GM18505 (cell line): ENCODE measurements around the gene MAGEA9.
"Not testable (repeated sequence)": the region's sequence is repeated elsewhere in the genome, so short reads cannot be mapped to it uniquely, and the experiment has no call there.

Experiments used
- ATAC-seq: cut with Tn5 transposase; IDR thresholded peaks from one replicate; pipeline ENCODE4 v1.9.1; 2021; ENCODE audit not compliant: unreplicated experiment
- POLR2A ChIP-seq: IDR thresholded peaks from 4 replicates; pipeline ENCODE4 v1.6.1; 2011; ENCODE audit warnings: borderline replicate concordance; ENCODE audit not compliant: insufficient read depth, insufficient read length; ENCODE audit errors: extremely low read depth

Gene MAGEA9

GRCh38 chrX:149799095-149799714 is 17.5 kb downstream of the MAGEA9 start:
- TF ChIP-seq POLR2A = no peak
- ATAC-seq = no peak

- no peak for TF ChIP-seq POLR2A
- no peak for ATAC-seq
Observed at GRCh38 chrX:149799938-149800337, 18.2 kb downstream of the MAGEA9 start.

- TF ChIP-seq POLR2A = no peak
- no peak for ATAC-seq
Observed at GRCh38 chrX:149803458-149804062, 21.8 kb downstream of the MAGEA9 start.

- TF ChIP-seq POLR2A = no peak
- no peak for ATAC-seq
Observed at GRCh38 chrX:149804102-149804501, 22.4 kb downstream of the MAGEA9 start.

- ATAC-seq = no peak
- no peak for TF ChIP-seq POLR2A
Observed at GRCh38 chrX:149807747-149808458, 26.2 kb downstream of the MAGEA9 start.

GRCh38 chrX:149818652-149819051 is 36.9 kb downstream of the MAGEA9 start:
- TF ChIP-seq POLR2A = no peak

GRCh38 chrX:149819371-149819770 is 37.6 kb downstream of the MAGEA9 start:
- TF ChIP-seq POLR2A = no peak
- ATAC-seq = no peak

More at GRCh38 chrX:149818652-149819051, 36.9 kb downstream of the MAGEA9 start:
- no peak for ATAC-seq

- ATAC-seq = no peak
- TF ChIP-seq POLR2A = no peak
Observed at GRCh38 chrX:149825424-149825823, 43.7 kb downstream of the MAGEA9 start.

- ATAC-seq = no peak
- no peak for TF ChIP-seq POLR2A
Observed at GRCh38 chrX:149827254-149827653, 45.5 kb downstream of the MAGEA9 start.

- ATAC-seq = peak; percentile 40
Observed at GRCh38 chrX:149829751-149830191, 48.0 kb downstream of the MAGEA9 start.

GRCh38 chrX:149830192-149830873 is 48.6 kb downstream of the MAGEA9 start:
- no peak for TF ChIP-seq POLR2A
- peak; percentile 45 for ATAC-seq

More at GRCh38 chrX:149829751-149830191, 48.0 kb downstream of the MAGEA9 start:
- TF ChIP-seq POLR2A = no peak

- no peak for TF ChIP-seq POLR2A
- no peak for ATAC-seq
Observed at GRCh38 chrX:149831473-149831872, 49.7 kb downstream of the MAGEA9 start.

GRCh38 chrX:149836728-149837127 is 55.0 kb downstream of the MAGEA9 start:
- ATAC-seq = not testable (repeated sequence)
